Dermis microvascular lymphatic vessel endothelial cell (primary cell): Measurements from ENCODE around the gene CUBN. TPM values are rescaled to one million over a fixed set of nuclear protein-coding genes. Genes with fewer than 3 reads are reported as not detected.

ENCODE experiments used
- DNase-seq, 2 donors: peaks; one replicate each; pipeline versions ENCODE4 v3.0.0 to v3.0.0-alpha.2; 2010; ENCODE audit warnings: low read depth in 2 of 2
- total RNA-seq: library from RNA; depleted of rRNA; stranded (reverse); fragments of >200 nt; gene quantifications from 2 replicates; pipeline ENCODE4 v1.2.1, GENCODE V29; 2014

The CUBN gene
- total RNA-seq, 1 donor from 2014 or later, result 6.7 TPM

DNA sequence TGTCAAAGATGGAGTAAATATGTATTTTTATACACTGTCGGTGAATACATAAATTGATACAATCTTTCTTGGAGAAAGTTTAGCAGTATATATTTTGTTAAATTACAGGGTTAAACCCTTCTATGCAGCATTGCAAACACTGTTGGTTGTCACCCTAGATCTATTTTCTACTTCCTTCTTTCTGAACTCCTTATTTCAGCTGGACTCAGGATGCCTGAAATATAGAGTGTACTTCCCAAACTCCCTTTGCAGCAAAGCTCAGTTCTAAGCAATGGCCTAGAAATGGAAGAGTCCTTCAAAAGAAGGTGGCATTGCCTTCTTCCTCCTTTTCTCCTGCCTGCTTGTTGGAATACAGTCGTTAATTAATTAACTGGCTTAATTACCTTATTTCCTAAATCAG, 20.6 kb downstream of the CUBN start:
- no peak for DNase-seq

DNA sequence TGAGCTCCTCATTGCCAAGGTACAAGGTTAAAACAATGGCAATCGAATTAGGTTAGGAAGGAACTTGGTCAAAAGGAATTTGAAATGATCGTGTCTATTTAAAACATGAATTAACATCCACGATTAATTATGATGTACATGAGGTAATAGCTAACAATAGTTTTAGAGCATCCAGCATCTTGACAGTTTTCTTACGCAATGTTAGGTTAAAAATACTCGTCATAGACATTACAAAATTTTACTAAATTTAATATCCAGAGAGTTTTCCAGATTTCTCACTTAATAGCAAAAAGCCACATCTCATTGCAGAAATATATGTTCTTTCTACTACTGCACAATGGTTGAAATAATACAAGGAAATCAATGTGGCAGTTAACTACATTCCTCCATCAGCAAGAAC, 22.6 kb downstream of the CUBN start:
- DNase-seq, result no peak

DNA sequence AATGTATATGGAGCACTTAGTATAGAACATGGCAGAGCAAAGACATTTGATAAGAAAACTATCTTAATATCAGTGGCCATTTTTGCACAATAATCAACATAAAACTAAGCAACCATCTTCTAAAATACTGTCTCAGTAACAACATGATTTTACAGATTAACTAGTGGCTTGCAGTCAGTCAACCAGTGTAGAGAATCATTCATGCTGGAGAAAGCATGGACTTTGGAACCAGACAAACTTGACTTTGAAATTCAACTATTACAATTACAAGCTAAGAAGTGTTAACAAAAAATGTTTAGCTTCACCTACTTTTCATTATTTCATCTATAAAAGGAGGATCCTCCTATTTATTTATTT, 27.7 kb downstream of the CUBN start:
- peak in 1 of 2 donors; percentile 14 for DNase-seq

DNA sequence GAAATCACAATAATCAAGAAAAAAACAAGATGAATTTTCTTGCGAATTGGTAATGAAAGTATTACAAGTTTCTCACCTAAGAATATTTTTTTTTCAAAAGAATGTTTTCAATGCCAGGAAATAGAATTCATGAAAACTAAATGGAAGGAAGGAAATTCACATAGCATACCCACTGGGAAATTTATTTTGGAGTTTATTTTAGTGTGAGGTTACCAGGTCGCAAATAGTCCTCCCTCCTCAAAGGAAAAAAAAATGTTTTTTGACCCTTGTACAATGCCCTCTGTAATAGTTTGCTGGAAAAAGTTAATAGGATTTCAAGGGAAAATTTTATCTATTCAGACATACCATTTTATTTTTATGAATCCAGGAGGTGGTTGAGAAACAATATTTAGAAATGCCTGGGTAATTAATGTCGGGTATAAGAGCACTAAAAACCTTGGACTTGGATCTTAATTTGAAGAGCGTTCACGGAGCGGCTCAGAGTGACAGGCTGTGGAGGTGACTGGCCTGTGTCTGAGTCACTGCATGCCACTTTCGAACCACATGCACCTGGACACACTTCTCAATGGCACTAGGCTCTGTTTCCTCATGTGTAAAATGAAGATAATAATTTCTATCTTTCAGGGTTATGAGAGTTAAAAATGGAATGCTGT, 28.2 kb downstream of the CUBN start:
- DNase-seq, result peak; percentile 77 to 83

DNA sequence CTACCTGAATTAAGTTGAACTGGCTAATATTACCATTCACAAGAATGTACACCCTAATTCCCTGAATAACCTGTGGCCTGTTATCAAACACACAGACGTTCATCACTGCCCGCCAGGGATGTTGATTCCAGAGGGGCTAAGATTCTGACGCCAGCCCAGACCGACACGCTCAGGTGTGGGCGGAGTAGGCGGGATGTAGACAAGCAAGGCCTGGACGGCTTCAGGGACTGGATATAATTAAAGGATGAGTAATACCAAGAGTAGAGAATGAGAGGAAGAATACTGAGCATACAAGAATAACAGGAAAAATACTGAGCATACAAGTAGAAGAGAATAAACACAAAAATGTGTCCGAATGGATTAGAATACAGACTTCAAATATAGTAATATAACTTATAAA, 29.0 kb downstream of the CUBN start:
- DNase-seq, result peak; percentile 43 to 85

DNA sequence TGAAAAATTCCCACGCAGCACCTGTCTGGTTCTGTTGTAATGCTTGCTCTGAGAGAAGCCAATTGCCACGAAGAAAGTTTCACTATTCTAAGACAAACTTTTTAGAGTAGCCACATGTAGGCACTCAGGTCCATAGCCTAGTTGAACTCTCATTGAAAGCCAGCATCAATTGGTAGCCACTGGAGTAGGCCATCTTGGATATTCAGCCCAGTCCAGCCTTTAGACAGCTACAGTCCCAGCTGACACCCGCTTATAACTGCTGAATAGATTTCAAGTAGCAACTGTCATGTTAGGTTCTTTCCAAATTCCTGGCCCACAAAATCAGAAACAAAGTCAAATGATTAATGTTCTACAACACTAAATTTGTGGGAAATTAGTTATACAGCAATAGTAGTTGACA, 31.6 kb downstream of the CUBN start:
- no peak for DNase-seq

DNA sequence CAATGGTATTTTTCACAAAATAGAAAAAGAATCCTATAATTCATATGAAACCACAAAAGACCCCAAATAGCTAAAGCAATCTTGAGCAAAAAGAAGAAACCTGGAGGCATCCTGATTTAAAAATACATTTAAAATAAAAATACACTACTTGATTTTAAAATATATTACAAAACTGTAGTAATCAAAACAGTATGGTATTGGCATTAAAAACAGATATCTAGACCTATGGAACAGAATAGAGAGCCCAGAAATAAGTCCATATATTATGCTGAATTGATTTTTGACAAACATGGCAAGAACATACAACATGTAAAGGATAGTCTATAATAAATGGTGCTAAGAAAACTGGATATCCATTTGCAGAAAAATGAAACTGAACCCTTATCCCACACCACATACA, 34.8 kb downstream of the CUBN start:
- no peak for DNase-seq

DNA sequence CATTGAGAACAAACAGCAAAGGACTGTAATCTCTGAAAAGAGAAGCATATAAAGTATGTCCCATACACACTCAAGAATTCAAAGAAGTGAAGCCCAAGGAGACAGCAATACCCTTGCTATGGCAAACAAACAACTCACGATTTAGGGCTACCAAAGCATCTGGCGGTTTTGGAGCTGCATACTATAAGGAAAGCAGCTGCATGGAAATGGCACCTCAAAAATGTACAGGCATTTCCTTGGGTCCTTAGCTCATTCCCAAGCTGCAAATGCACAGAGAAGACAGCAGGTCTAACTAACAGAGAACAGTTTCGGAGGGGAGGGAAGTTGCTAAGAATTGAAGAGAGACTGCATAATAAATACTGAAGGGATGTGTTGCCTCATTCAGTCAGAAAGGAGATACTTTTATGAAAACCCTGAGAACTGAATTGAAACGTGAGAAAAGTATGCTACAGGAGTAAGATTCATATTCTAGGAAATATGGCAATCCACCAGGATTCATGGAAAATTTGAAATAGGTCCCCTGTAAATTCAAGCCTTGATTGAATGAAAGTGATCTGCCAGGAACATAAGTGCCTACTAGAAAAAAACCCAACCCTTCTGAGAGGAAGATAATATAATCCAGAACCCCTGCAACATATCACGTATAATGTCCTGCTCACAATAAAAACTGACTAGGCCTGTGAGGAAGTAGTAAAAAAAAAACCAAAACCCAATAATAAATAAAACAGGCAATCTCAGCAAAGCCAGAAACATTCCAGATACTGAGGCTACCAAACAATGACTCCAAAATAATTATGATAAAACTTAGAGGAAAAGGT, 36.4 kb downstream of the CUBN start:
- no peak for DNase-seq

DNA sequence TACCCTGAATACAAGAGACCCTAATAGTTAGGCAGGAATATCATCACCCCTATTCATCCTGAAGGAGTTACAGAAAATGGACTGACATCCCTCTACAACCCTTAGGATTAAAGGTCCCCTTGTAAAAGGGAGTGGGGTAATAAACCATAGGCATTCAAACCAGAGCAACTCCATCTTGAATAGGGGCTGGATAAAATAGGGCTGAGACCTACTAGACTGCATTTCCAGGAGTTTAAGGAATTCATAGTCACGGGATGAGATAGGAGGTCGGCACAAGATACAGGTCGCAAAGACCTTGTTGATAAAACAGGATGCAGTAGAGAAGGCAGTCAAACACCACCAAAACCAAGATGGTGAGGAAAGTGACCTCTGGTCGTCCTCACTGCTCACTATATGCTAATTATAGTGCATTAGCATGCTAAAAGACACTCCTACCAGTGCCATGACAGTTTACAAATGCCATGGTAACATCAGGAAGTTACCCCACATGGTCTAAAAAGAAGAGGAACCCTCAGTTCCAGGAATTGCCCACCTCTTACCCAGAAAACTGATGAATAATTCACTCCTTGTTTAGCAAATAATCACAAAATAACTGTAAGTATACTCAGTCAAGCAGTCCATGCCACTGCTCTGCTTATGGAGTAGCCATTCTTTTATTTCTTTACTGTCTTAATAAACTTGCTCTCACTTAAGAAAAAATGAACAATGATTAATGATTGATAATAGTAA, 37.2 kb downstream of the CUBN start:
- DNase-seq, result no peak

DNA sequence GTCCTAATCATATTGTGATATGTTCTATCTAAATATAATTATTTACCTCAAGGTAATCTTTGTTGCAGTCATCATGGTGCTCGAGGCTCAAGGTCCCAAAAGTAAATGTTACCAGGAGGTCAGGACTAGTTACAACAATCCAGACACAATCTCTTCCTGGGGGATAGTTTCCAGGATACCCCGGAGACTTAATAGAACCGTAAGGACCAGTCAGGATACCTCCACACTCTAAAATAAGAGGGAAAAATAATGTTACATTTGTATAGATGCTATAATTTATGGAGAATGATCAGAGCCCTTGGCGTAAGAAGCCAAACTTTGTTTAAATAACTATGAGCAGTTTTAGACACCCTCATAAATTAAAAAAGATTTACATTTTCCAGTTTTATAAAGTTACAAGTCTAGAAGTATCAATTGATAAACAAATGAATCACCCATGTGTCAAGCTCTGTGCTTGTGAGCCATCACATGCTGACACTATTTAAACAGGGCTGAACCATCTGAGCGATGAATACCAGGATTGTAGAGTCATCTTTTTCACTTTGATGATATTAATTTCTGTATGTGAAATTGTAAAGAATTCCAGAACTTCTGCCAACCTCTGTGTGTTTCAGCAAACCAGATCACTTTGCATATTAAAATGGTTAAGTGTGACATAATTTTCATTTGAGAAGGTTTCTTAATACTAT, 41.3 kb downstream of the CUBN start:
- peak in 1 of 2 donors; percentile 26 for DNase-seq

DNA sequence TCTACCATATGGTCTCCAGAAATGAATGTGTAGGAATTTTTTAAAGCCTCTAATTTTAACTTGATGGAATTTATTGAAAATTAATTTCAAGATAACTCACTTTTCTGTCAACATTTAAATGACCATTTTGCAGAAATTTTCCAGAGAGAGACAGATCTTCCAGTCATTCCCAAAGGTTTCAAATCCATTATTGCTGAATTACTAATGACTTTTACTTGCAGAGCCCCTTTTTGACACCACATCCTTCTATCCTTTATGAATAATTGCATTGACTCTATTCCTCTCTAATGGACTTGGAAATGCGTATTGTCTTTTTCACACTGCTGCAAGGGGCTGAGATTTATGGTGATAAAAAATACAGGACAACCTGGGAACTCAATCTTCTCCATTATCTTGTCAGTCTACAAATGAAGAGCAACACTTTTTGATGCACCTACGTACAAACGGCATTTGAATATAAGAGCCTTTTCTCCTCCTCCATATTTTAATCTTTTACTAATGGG, 42.7 kb downstream of the CUBN start:
- no peak for DNase-seq

DNA sequence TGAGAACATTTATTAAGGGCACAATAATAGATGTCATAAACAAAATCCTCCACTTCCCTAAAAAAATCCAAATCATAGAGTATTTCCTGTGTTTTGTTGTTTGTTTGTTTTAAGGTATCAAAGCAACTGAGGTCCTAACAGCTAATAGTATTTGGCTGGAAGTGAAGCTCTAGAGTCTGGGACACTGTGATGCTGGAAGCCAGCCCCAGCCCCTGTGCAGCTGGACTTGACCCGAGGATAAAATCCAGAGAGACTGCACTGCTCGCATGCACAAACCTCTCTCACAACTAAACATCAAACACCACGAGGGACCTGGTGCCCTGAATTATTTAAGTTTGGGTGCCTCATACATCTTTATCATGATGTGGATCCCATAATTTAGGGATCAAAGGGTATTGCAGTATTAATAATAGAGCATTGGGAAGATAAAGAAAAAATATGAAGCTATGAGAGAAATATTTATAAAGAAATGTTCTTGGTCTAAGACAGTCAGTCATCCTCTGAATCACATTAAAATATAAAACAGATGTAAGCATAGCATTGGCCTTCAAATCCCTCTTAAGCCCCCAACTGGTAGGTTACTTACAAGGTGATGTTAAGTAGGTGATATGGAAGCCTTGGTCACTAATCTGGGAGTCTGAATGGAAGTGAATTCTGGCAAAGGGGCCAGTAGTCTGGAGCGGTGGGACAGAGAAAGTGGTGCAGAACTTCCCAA, 44.4 kb downstream of the CUBN start:
- peak in 1 of 2 donors; percentile 63 for DNase-seq

DNA sequence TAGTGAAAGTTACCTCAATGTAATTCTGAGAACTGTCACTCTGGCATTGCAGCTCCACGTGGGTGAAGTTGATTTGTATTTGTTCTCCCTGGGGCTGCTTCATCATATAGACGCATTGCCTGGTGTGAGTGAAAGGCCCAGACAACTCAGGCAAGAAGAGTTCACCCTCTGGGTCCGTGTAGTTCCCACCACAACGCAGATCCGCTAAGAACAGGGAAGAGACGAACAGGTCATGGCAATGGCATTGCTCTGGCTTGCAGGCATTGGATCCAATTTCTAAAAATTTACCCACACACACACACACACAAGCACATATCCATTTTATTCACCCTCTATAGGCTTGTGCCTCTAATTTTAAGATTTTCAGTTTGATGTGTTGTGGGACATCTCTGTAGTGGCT, 45.4 kb downstream of the CUBN start:
- DNase-seq, result no peak

DNA sequence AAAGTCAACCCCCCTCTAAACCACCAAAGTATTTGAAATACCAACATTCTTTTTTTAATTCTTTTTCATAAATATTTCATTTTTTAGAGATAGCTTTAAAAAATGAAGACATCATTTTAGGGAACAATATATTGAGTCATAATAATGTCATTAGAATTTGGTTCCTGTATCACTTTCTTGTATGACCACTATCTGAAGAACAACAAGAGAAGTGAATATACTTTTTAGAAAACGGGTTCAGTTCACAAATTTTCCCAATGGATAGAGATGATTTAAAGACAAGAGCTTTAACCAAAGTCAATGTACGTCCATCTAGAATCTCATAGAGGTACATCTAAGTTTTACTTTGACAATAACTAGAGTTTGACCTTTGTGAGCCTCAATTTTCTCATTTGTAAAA, 48.2 kb downstream of the CUBN start:
- DNase-seq, result no peak

DNA sequence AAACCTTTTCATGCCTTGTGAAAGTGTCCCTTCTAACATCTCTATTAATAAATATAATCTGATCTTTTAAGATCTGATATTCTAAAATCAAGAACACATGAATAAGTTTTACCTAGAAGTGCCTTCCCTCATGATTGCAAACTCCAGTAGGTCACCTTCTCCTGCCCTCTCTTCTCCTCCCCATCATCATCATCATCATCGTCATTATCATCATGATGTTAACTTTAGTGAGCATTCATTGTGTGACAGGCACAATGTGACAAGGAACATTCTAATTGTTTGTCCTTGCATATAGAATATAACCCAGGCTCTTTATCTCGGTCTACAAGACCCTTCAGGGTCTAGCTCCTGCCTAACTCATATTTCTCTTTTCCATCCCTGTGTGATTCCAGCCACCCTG, 51.7 kb downstream of the CUBN start:
- no peak for DNase-seq

DNA sequence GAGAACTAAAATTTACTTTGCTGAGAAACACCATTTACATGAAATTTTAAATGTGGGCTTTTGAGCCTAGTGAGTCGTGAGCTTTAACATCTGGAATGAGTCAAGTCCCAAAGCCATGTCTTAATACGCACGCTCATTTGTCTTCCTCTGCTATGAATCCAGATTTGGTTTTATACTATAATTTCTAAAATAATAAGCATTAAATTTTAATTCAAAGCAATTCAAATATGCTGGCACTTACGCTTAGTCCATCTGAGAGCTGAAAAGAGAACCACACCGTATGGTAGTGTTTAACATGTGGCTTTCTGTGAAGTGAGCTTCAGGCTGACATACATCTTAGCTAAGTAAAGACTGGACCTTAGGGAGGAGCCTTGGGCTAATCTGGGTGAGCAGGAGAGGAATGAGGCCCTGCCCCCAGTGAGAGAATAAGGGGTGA, 52.2 kb downstream of the CUBN start:
- no peak for DNase-seq

DNA sequence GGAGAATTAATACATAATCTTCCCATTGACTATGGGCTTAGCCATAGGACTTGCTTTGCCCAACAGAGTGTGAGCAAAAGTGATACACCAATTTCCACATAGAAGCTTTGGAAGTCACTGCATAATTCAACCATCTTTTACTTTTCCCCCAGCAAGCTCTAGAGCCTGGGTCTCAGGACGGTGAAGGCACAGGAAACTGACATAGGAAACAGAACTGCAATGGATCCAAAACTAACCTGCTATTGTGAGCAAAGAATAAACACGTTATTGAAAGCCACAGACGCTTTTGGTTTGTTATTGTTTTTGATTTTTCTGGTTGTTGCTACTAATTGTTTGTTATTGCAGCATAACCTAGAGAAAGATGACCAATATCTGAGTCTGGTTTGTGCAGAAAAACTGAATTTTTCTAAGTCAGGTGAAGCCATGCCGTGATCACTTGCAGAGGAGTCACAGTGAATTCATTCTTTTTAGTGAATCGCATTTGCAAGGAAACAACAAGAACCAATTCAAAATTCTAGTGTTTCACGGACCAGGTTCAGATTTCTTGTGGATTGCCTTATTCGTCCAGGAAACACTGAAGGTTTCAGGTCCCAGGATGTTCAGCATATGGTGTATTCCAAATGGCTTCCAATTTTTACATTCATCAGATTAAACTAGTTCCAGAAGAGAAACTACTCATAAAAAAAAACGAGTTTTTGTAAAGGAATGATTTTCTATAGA, 52.8 kb downstream of the CUBN start:
- DNase-seq, result peak in 1 of 2 donors; percentile 79

DNA sequence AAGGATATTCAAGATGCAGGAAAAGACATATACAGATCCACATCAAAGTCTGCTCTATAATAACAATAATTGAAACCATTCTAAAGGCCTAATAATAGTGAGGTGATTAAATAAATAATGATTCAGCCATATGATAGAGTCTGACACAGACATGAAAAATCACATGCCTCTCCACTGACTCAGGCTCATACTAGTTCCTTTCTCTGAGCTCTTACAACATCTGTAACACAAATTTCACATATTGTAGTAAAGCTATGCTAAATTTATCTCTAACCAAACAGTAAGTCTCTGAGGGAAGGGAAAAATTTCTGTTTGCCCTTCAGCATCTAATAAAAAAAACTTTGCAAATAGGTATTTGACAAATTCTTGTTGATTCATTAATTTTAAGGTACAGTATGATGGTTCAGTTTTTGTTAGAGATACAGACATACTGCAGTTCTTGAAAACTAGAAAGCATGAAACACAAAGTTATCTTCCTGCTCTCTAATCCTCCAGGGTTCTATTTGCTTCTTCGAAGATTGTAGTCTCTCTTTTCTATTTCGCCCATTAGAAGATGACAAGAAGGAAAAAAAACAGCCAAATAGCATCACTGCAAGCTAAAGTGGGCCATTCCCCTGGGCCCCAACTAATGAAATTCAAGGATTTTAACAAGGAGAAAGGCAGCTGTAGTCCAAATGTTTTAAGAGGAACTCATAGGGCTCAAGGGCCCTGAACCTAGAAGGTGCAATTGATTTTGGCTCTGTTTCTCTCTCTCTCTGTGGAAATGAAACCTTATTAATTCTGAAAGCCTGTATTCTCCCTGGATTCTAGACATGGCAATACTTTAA, 53.9 kb downstream of the CUBN start:
- peak; percentile 87 to 95 for DNase-seq

DNA sequence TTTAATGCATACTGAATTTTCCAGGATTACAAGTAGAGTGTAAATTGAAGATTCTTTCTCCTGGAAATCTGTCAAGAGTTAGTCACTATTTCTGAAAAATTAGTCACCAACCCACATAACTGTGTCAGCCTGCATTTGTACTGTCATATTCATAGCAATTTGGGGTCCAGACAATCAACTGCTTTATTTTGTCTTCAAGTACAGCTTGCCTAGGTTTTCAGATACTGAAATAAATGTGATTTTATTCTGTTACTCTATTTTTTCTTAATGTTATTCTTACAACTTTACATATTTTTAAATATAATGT, 55.1 kb downstream of the CUBN start:
- peak in 1 of 2 donors; percentile 41 for DNase-seq
